ENCODE results near the gene JAK3.

Gene JAK3

GRCh38 chr19:17865364-17866311 is 17.9 kb upstream of the JAK3 start:
- DNase-seq (ENCODE audit: low spot score): no peak

GRCh38 chr19:17863520-17864182 is 15.9 kb upstream of the JAK3 start:
- no peak for DNase-seq (ENCODE audit: low spot score)

GRCh38 chr19:17862711-17863519 is 15.1 kb upstream of the JAK3 start:
- no peak for DNase-seq (ENCODE audit: low spot score)

GRCh38 chr19:17861542-17862402 is 14.0 kb upstream of the JAK3 start:
- DNase-seq (ENCODE audit: low spot score): no peak

GRCh38 chr19:17860993-17861360 is 13.2 kb upstream of the JAK3 start:
- DNase-seq (ENCODE audit: low spot score): no peak

GRCh38 chr19:17860331-17860992 is 12.7 kb upstream of the JAK3 start:
- DNase-seq (ENCODE audit: low spot score): no peak

GRCh38 chr19:17859533-17860330 is 11.9 kb upstream of the JAK3 start, which contains the start of gene RPL18A:
Gene RPL18A (plus strand): TSS chr19:17859910. CDS start chr19:17859957, 47 bp downstream.
- DNase-seq (ENCODE audit: low spot score): peak; percentile 100

- DNase-seq (ENCODE audit: low spot score): peak; percentile 87
These were observed 7.7 kb upstream of the JAK3 start for GRCh38 chr19:17855280-17856152.

GRCh38 chr19:17854061-17854460 is 6.3 kb upstream of the JAK3 start:
- no peak for DNase-seq (ENCODE audit: low spot score)

GRCh38 chr19:17848595-17849292 is 962 bp upstream of the JAK3 start:
- DNase-seq (ENCODE audit: low spot score): no peak

- no peak for DNase-seq (ENCODE audit: low spot score)
These were observed 1.6 kb downstream of the JAK3 start for GRCh38 chr19:17846146-17846545.

GRCh38 chr19:17843908-17844490 is 3.8 kb downstream of the JAK3 start:
- DNase-seq (ENCODE audit: low spot score): no peak

GRCh38 chr19:17843292-17843827 is 4.4 kb downstream of the JAK3 start:
- DNase-seq (ENCODE audit: low spot score): no peak

GRCh38 chr19:17842663-17843291 is 5.0 kb downstream of the JAK3 start:
- DNase-seq (ENCODE audit: low spot score): no peak

- DNase-seq (ENCODE audit: low spot score): no peak
These were observed 5.7 kb downstream of the JAK3 start for GRCh38 chr19:17841810-17842662.

GRCh38 chr19:17841371-17841809 is 6.4 kb downstream of the JAK3 start:
- DNase-seq (ENCODE audit: low spot score): no peak

Measured in hematopoietic multipotent progenitor cell treated with erythropoietin and hydrocortisone succinate and interleukin-3 and kit ligand, for 17 days (in vitro differentiated cells).